A549 treated with GW870086 at 1 μM for 4 hours (cell line): ENCODE measurements around the gene FBXO7. TPM values are rescaled to one million over a fixed set of nuclear protein-coding genes. Genes with fewer than 3 reads are reported as not detected.

ENCODE experiments used
- total RNA-seq: library from RNA; stranded (reverse); fragments of 200-300 nt; extraction: Qiagen RNA extraction; gene quantifications from 5 replicates; pipeline ENCODE4 v1.2.3, GENCODE V29; 2022; ENCODE audit warnings: low read depth

Gene FBXO7
- 69.0 to 75.0 TPM (median 73.0 TPM) in 5 replicates for total RNA-seq

DNA sequence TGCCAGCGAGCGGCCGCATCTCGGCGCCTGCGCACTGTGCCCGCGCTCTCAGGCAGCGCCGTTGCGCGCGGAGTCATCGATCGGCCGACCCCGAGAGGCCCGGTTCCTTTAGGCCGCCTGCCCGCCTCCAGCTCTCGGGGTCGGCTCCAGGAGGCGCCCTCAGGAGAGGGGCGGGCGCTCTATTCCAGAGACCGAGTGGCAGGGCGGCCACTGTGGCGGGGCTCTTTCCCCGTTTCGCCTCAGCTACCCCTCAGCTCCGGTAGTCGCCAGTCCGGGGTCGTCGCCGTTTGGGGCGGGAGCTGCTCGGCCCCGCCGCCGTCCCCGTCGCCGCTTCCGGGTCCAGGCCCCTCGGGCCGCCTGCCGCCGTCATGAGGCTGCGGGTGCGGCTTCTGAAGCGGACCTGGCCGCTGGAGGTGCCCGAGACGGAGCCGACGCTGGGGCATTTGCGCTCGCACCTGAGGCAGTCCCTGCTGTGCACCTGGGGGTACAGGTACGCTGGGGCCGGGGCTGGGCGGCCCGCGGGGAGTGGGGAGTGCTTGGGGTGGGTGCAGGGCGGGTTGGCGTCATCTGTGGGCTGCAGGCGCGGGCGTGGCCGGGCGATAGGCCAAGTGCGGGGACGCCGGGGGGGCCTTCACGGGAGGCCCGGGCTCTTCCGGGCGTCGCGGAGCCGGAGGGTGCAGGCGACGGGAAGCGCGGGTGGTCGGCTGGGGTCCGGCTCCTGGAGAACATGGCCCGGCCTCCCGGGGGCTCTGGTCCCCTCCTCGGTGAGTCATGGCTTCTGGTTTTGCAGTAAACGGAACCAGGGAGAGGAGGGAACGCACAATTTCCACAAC lies at the start of gene FBXO7:
TSS of gene FBXO7 (plus strand) at position 177 of the 833 bp plus-strand sequence. CDS start at position 369, 192 bp downstream.

Other genes starting within 250 kb of the FBXO7 start
- gene SLC5A4, start 219.5 kb upstream of the FBXO7 start, total RNA-seq = not detected in 5 replicates
- not detected in 5 replicates for gene RFPL3, start 116.9 kb upstream of the FBXO7 start, total RNA-seq
- 78.1 to 80.1 TPM (median 78.8 TPM) in 5 replicates for gene RTCB, start 62.6 kb upstream of the FBXO7 start, total RNA-seq
- not detected in 5 replicates for gene BPIFC, start 10.4 kb upstream of the FBXO7 start, total RNA-seq